Measurements from ENCODE around the gene PRTFDC1. TPM values are rescaled to one million over a fixed set of nuclear protein-coding genes. Genes with fewer than 3 reads are reported as not detected.

PRTFDC1 gene
- total and polyA plus RNA-seq, 2 of the 8 experiments (the other 6 are each of a cell fraction or from before 2014, with no cell fraction given): 5.9 to 6.6 TPM

GRCh38 chr10:24982319-24983112, 30.1 kb upstream of the PRTFDC1 start (continued):
- no peak for TF ChIP-seq CHD7 (IDR thresholded peaks at IDR 0.05; ENCODE audit: insufficient replicate concordance, low read length)
- TF ChIP-seq JUN (IDR thresholded peaks at IDR 0.05; ENCODE audit: low read depth, low read length): no peak
- TF ChIP-seq GABPA (IDR thresholded peaks at IDR 0.05; ENCODE audit: borderline replicate concordance, insufficient read depth, low read length): no peak
- TF ChIP-seq GTF2F1 (IDR thresholded peaks at IDR 0.05; ENCODE audit: borderline replicate concordance, low read depth, low read length): no peak
- no peak for TF ChIP-seq BACH1 (IDR thresholded peaks at IDR 0.05; ENCODE audit: low read length)
- no peak for TF ChIP-seq RNF2 (IDR thresholded peaks at IDR 0.05; ENCODE audit: borderline replicate concordance, low read depth, low read length, missing control alignments, poor library complexity, severe bottlenecking)
- no peak for TF ChIP-seq NRF1 (IDR thresholded peaks at IDR 0.05; ENCODE audit: low read depth, low read length)

Measured in H1 (cell line).